ENCODE data around the gene AP2A2.

Gene AP2A2

GRCh38 chr11:947744-948143 lies 22.1 kb downstream of the AP2A2 start:
- H3K36me3 ChIP-seq (ENCODE audit: control insufficient read depth, low read length): peaks cover 19% of the 10 kb centered on the region; the same call in 1 of the 2 replicates
- H3K4me2 ChIP-seq (ENCODE audit: low read length): no peak overlapping the region
- H3K27ac ChIP-seq (ENCODE audit: low read depth, low read length): no peak overlapping the region
- no peaks in the 10 kb centered on the region for H4K20me1 ChIP-seq (ENCODE audit: control insufficient read depth, insufficient read depth, low read depth, low read length)
- H3K9me3 ChIP-seq (ENCODE audit: control insufficient read depth, insufficient read depth, low read length): no peaks in the 10 kb centered on the region
- H3F3A ChIP-seq (ENCODE audit: control insufficient read depth, insufficient read depth): no peaks in the 10 kb centered on the region
- H3K9me2 ChIP-seq (replicated peaks; ENCODE audit: control insufficient read depth, low read length): no peaks in the 10 kb centered on the region
- H3K4me1 ChIP-seq (ENCODE audit: control insufficient read depth, low read length): no peaks in the 10 kb centered on the region
- H3K4me3 ChIP-seq (ENCODE audit: low read length): no peak overlapping the region
- TF ChIP-seq EZH2phosphoT487 (IDR thresholded peaks at IDR 0.05; ENCODE audit: borderline replicate concordance, low read length) (no peak), CTCF (IDR thresholded peaks at IDR 0.05; ENCODE audit: low read depth, low read length, poor library complexity, severe bottlenecking) (no peak)
- H3K79me2 ChIP-seq (ENCODE audit: control insufficient read depth, low read length): peaks cover 34% of the 10 kb centered on the region
- no peaks in the 10 kb centered on the region for H3K27me3 ChIP-seq (ENCODE audit: control insufficient read depth, low read length)

- no peak overlapping the region for H3K4me2 ChIP-seq (ENCODE audit: low read length)
- no peaks in the 10 kb centered on the region for H3F3A ChIP-seq (ENCODE audit: control insufficient read depth, insufficient read depth)
- no peaks in the 10 kb centered on the region for H3K4me1 ChIP-seq (ENCODE audit: control insufficient read depth, low read length)
- peaks cover 7% of the 10 kb centered on the region; the same call in 1 of the 2 replicates for H3K36me3 ChIP-seq (ENCODE audit: control insufficient read depth, low read length)
- no peaks in the 10 kb centered on the region for H3K27me3 ChIP-seq (ENCODE audit: control insufficient read depth, low read length)
- no peak overlapping the region for H3K27ac ChIP-seq (ENCODE audit: low read depth, low read length)
- no peaks in the 10 kb centered on the region for H3K9me3 ChIP-seq (ENCODE audit: control insufficient read depth, insufficient read depth, low read length)
- peaks cover 4% of the 10 kb centered on the region; the same call in 1 of the 2 replicates for H4K20me1 ChIP-seq (ENCODE audit: control insufficient read depth, insufficient read depth, low read depth, low read length)
- TF ChIP-seq EZH2phosphoT487 (IDR thresholded peaks at IDR 0.05; ENCODE audit: borderline replicate concordance, low read length): no peak
- H3K79me2 ChIP-seq (ENCODE audit: control insufficient read depth, low read length): peaks cover 33% of the 10 kb centered on the region
- H3K4me3 ChIP-seq (ENCODE audit: low read length): no peak overlapping the region
- H3K9me2 ChIP-seq (replicated peaks; ENCODE audit: control insufficient read depth, low read length): no peaks in the 10 kb centered on the region
Measured at GRCh38 chr11:951507-951906, 25.8 kb downstream of the AP2A2 start.

- H4K20me1 ChIP-seq (ENCODE audit: control insufficient read depth, insufficient read depth, low read depth, low read length): peaks cover 4% of the 10 kb centered on the region; the same call in 1 of the 2 replicates
- no peak overlapping the region for H3K4me3 ChIP-seq (ENCODE audit: low read length)
- no peaks in the 10 kb centered on the region for H3K9me3 ChIP-seq (ENCODE audit: control insufficient read depth, insufficient read depth, low read length)
- H3K9me2 ChIP-seq (replicated peaks; ENCODE audit: control insufficient read depth, low read length): no peaks in the 10 kb centered on the region
- peaks cover 5% of the 10 kb centered on the region; the same call in 1 of the 2 replicates for H3K36me3 ChIP-seq (ENCODE audit: control insufficient read depth, low read length)
- H3K79me2 ChIP-seq (ENCODE audit: control insufficient read depth, low read length): peaks cover 37% of the 10 kb centered on the region
- no peaks in the 10 kb centered on the region for H3F3A ChIP-seq (ENCODE audit: control insufficient read depth, insufficient read depth)
- TF ChIP-seq EZH2phosphoT487 (IDR thresholded peaks at IDR 0.05; ENCODE audit: borderline replicate concordance, low read length) (no peak), CTCF (IDR thresholded peaks at IDR 0.05; ENCODE audit: low read depth, low read length, poor library complexity, severe bottlenecking) (no peak)
- H3K4me2 ChIP-seq (ENCODE audit: low read length): no peak overlapping the region
- no peak overlapping the region for H3K27ac ChIP-seq (ENCODE audit: low read depth, low read length)
- H3K4me1 ChIP-seq (ENCODE audit: control insufficient read depth, low read length): no peaks in the 10 kb centered on the region
- no peaks in the 10 kb centered on the region for H3K27me3 ChIP-seq (ENCODE audit: control insufficient read depth, low read length)
Measured at GRCh38 chr11:952406-953385, 27.0 kb downstream of the AP2A2 start.

- Histone ChIP-seq H3K27ac (ENCODE audit: low read depth, low read length) (no peak overlapping the region), H3K9me3 (ENCODE audit: control insufficient read depth, insufficient read depth, low read length) (no peaks in the 10 kb centered on the region), H3K4me1 (ENCODE audit: control insufficient read depth, low read length) (no peaks in the 10 kb centered on the region), H3K4me2 (ENCODE audit: low read length) (no peak overlapping the region), H3K36me3 (ENCODE audit: control insufficient read depth, low read length) (peaks cover 3% of the 10 kb centered on the region; the same call in 1 of the 2 replicates), H4K20me1 (ENCODE audit: control insufficient read depth, insufficient read depth, low read depth, low read length) (peaks cover 4% of the 10 kb centered on the region; the same call in 1 of the 2 replicates), H3F3A (ENCODE audit: control insufficient read depth, insufficient read depth) (no peaks in the 10 kb centered on the region), H3K79me2 (ENCODE audit: control insufficient read depth, low read length) (peaks cover 37% of the 10 kb centered on the region), H3K9me2 (replicated peaks; ENCODE audit: control insufficient read depth, low read length) (no peaks in the 10 kb centered on the region), H3K4me3 (ENCODE audit: low read length) (no peak overlapping the region), H3K27me3 (ENCODE audit: control insufficient read depth, low read length) (no peaks in the 10 kb centered on the region)
- TF ChIP-seq EZH2phosphoT487 (IDR thresholded peaks at IDR 0.05; ENCODE audit: borderline replicate concordance, low read length) (no peak), CTCF (IDR thresholded peaks at IDR 0.05; ENCODE audit: low read depth, low read length, poor library complexity, severe bottlenecking) (no peak)
Measured at GRCh38 chr11:953512-953911, 27.8 kb downstream of the AP2A2 start.
